ENCODE results near the gene G6PC3.
"Not testable (repeated sequence)": the region's sequence is repeated elsewhere in the genome, so short reads cannot be mapped to it uniquely, and the experiment has no call there.

The G6PC3 gene

DNA sequence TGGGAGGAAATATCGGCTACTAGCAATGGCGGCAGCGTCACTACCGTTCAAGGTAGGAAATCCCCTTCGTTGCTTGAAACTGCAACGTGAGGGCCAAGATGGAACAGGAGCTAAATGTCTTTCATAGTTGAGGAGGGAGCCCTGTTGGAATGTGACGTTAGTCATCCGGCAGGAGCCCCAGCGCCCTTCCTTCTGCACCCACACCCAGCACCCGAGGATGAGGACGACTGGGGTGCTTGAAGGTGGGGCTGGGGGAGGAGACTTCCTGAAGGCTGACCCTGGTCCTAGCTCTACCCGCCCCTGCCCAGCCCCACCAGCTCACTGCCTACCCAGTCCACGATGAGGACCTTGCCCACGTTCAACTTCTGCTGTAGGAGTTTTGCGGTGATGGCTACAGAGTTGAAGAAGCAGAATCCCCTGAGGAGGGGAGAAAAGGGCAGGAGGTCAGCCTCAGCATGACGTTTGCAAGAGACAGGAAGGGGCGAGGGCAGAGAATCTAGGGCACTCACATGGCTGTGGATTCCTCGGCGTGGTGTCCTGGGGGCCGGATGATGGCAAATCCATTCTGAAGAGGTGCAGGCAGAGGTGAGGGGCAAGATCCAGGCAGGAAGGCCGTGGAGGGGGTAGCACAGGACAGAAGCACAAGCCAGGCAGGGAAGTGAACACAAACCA is 11.9 kb downstream of the G6PC3 start:
- no peak for DNase-seq (ENCODE audit: low spot score)

DNA sequence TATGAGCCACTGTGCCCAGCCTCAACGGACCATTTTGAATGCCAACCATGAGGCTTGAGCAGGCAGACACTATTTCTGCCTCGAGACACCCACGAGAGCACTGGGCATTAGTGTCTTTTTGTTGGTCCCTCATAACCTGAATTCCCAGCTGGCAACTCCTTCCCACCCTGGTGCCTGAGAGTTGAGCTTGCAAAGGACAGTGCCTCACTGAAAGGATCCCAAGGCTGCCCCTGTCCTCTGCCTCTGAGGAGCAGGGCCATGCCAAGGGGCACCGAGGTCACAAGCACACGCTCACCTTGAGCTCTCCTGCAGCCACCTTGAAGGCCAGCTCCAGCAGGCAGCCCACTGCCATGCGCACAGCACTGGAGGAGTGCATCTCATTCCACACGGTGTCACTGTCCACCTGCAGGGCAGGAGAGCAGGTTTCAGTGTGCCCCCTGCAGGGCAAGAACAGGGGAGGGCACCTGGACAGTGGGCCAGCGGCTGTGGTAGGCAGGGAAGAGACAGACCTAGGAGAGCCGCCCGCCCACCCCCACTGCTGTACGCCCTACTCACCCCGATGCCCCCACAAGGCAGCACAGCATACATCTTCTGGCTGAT is 12.8 kb downstream of the G6PC3 start:
- peak; percentile 47 for DNase-seq (ENCODE audit: low spot score)

DNA sequence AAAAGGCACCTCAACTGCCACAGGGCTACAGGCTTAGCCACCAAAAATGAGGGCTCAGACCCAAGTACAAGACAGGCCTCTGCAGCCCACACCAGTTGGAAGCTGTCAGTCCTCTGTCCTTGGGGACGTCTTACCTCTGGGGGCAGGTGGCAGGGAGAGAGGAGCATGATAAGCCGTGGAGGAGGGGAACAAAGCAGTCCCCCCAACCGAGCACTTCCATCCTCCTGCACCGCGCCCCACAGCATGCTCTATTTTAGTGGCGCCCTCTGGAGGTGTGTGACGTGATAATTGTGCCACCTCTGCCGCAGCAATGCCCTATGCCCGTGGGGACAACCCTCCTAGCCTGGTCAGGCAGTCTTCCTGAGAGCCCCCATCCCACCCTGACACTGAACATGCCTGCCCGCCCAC is 13.6 kb downstream of the G6PC3 start:
- DNase-seq (ENCODE audit: low spot score), result peak; percentile 82

- no peak for DNase-seq (ENCODE audit: low spot score)
These were observed 14.4 kb downstream of the G6PC3 start for GRCh38 chr17:44084921-44085320.

DNA sequence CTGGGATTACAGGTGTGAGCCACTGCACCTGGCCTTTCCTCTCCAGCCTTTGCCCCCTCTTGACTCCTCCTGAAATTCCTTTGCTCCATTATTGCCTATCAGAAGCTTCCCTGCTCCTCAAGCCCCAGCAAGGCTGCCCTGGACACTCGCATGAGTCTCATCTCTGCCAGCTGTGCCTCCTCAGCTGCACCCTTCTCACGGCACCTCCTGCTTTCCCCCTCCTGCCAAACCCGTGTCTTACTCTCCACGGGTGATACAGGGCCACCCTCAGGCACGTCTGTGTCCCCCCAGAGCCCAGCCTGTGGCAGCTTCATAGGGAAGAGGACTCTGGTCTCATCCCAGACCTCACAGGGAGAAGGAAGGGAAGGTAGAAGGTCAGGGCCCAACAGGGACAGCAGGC is 15.4 kb downstream of the G6PC3 start:
- DNase-seq (ENCODE audit: low spot score), result no peak

- DNase-seq (ENCODE audit: low spot score), result peak; percentile 68
These were observed 16.1 kb downstream of the G6PC3 start for GRCh38 chr17:44086364-44087311.

GRCh38 chr17:44087319-44087718 is 16.8 kb downstream of the G6PC3 start:
- peak; percentile 33 for DNase-seq (ENCODE audit: low spot score)

GRCh38 chr17:44088254-44088653 is 17.7 kb downstream of the G6PC3 start:
- no peak for DNase-seq (ENCODE audit: low spot score)

GRCh38 chr17:44091200-44091997 is 20.9 kb downstream of the G6PC3 start:
- no peak for DNase-seq (ENCODE audit: low spot score)

DNA sequence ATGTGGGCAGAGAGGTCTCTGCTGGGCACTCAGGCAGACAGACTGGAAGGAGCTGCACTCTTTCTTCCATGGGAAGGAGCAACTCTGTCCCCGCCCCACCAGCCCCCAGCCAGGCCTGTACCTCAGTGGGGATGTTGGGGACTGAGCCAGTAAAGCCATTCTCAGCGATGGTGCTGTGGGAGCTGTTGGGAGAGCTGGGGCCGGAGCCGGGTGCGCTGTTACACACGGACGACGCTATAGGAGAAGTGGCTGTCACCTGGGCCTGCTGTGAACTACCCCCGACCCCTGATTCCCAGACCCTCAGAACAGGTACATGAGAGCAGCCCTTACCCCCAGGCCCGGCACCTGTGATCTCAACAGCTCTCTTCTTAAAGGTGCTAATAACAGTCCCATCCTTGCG is 21.5 kb downstream of the G6PC3 start:
- no peak for DNase-seq (ENCODE audit: low spot score)

- DNase-seq (ENCODE audit: low spot score), result no peak
These were observed 22.8 kb downstream of the G6PC3 start for GRCh38 chr17:44093231-44093900.

DNA sequence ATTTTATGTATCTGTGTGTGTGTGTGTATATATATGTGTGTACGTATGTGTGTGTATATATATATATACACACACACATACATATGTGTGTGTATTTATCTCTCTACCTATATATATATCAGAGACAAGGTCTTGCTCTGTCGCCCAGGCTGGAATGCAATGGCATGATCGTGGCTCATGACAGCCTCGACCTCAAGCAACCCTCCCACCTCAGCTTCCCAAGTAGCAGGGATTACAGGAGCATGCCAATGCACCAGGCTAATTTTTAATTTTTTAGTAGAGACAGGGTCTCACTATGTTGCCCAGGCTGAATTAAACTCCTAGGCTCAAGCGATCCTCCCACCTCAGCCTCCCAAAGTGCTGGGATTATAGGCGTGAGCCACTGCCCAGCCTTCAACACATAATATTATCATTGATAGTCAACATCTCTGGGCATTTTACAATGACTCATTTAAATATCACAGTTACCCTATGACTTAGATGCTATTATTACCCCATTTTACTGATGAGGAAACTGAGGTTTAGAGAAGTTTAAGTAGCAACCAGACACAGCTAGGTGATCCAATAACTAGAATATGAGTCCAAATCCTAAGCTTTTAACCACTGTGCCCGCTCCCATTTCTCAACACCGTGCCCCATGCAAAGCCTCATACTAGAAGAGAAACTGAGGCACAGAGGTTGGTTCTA is 24.3 kb downstream of the G6PC3 start:
- no peak for DNase-seq (ENCODE audit: low spot score)

DNA sequence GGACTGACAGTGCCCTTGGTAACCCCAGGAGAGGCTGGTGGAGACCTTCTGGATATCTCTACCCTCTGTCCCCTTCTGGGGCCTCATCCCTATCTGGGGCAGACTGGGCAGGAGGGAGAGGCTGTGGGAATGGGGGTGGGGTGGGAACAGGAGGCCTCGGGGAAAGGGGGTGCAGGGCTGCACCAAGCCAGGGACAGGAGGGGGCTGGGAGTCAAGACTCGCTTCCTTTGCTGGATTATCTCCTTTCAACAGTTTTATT is 24.8 kb downstream of the G6PC3 start:
- no peak for DNase-seq (ENCODE audit: low spot score)

GRCh38 chr17:44095647-44096496 is 25.3 kb downstream of the G6PC3 start:
- DNase-seq (ENCODE audit: low spot score), result peak; percentile 81

GRCh38 chr17:44097110-44097958 is 26.8 kb downstream of the G6PC3 start:
- DNase-seq (ENCODE audit: low spot score), result no peak

GRCh38 chr17:44101858-44102257 is 31.3 kb downstream of the G6PC3 start:
- DNase-seq (ENCODE audit: low spot score), result not testable (repeated sequence)

DNA sequence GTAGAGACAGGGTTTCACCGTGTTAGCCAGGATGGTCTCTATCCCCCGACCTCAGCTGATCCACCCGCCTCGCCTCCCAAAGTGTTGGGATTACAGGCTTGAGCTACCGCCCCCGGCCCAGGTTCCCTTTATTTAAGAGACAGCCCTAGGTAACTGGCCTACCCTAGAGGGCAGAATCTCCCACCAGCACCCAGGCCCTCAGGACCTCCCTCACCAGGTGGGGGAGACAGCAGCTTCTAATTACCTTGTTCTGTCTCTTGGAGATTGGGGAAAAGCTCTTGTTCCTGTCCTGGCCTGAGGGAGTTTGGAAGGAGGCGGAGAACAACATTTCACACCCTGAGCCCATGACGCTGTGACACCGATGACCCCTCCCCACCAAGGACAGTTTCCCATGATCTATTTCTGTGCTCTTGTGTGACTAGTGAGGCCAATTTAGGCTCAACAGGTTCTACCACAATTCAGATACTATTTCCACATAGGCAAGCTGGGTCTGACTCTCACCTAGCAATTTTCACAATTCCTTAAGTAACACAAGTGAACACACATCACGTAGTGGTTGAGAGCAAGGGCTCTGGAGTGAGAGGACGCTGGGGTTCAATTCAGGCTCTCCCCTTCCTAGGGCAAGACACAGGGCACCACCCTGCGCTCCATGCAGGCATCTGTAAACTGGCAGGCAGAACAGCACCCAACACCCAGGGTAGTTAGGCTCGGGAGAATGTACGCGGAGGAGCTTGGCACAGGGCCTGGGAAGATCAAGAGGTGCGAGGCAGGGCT is 32.5 kb downstream of the G6PC3 start:
- no peak for DNase-seq (ENCODE audit: low spot score)

DNA sequence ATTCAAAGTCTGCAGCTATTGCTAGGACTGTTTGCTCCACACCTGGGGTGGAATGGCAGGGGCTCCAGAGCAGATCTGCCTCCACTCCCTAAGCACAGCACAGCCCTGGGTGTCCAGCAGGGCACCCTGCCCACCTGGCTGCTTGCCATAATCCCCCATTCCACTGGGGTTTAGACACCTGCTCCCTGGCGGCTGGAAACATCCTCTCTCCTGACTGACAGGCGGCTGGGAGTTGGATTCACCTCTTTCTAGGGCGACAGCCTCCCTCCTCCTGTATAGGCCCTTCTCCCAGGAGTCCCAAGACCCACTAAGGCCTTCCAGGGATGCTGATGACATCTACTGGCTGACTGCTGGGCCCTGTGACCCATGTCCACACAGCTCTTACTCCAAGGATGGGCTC is 34.9 kb downstream of the G6PC3 start:
- DNase-seq (ENCODE audit: low spot score), result no peak

DNA sequence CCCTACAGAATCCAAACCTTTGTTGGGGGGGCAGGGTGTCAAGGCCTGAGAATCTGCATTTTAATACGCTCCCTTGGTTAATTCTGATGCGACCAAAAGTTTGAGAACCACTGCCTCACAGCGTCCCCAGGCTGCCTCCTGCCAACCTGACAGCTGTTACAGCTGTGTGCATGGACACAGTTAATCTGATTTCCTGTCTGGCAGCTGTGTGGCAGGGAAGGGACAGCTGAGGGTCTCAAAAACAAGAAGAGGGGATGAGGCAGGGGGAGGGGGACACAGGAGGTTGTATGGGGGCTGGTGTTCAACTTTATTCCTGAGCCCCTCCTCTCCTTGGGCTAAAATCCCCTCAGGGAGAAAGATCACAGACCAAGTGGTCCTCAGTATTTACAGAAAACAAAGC is 35.4 kb downstream of the G6PC3 start:
- DNase-seq (ENCODE audit: low spot score), result no peak
